Colonic mucosa (tissue), 4 donors: ENCODE measurements around the gene CCDC24. TPM values are rescaled to one million over a fixed set of nuclear protein-coding genes. Genes with fewer than 3 reads are reported as not detected.

Experiments used
- DNase-seq: peaks from one replicate; pipeline ENCODE4 v3.0.0-alpha.2; 2020
- H3K27ac ChIP-seq: fragments of 200-600 bp; one replicate; pipeline ENCODE4 v1.8.0; 2021
- H3K27me3 ChIP-seq: fragments of 200-600 bp; one replicate; pipeline ENCODE4 v1.8.0; 2021
- H3K36me3 ChIP-seq: fragments of 200-600 bp; one replicate; pipeline ENCODE4 v1.8.0; 2021
- H3K4me1 ChIP-seq: fragments of 200-600 bp; one replicate; pipeline ENCODE4 v1.8.0; 2021; ENCODE audit warnings: mild to moderate bottlenecking
- H3K4me3 ChIP-seq: fragments of 200-600 bp; one replicate; pipeline ENCODE4 v1.8.0; 2021
- H3K9ac ChIP-seq, 2 donors: one replicate each; pipeline ENCODE4 v1.7.0; 2013; ENCODE audit warnings: control low read depth in 2 of 2, low read depth in 2 of 2, low read length in 2 of 2
- H3K9me3 ChIP-seq: fragments of 200-600 bp; one replicate; pipeline ENCODE4 v1.8.0; 2021
- intact Hi-C: fragments of 100-400 bp; cut with DNase I; formaldehyde crosslinking; loops from one replicate; pipeline ENCODE4 v1.14.1; 2022
- total RNA-seq, 2 donors: library from RNA; stranded (reverse); fragmentation: NEBNext Ultra II Directional in 1 of 2; extraction: Animal tissue kit (Norgen Biotek cat#: 25700) in 1 of 2; gene quantifications; one replicate each; pipeline ENCODE4 v1.2.1, GENCODE V29; 2021
- TF ChIP-seq, protein P1 (sequence below): fragments of 200-600 bp; IDR thresholded peaks from one replicate; pipeline ENCODE4 v1.8.0; 2022; ENCODE audit warnings: antibody characterized with exemption, mild to moderate bottlenecking
- donor health status: healthy.
- donor health status: DM: no; HTN: no; CAD: no.
- donor health status: DM: no; HTN: no; CAD: no.

CCDC24 gene
- total RNA-seq, 2 donors from 2014 or later: 20.3 to 24.6 TPM

DNA sequence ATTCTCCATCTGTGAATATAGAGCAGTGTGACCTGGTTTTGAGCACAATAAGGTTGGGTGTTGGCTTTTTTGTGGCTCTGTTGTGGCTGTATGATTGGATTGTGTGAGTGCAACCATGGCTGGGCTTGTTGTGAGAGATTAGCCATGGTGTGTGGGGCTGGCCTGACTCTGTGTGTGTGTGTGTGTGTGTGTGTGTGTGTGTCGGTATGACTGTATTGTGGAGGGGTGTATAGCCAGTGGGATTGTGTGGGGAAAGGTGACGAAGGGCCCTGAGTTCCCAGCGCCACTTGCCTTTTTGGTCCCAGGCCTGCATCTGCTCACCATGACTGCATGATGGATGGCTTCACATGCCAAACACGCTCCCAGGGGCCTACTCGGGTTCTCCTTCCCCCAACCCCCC is 45.8 kb downstream of the CCDC24 start:
- intact Hi-C loops: loop anchor here (2.0 to 10.0 kb wide), 2 partner anchors 30 to 272 kb away; no protein-coding TSS in a partner anchor
- Histone ChIP-seq H3K4me3 (no peak overlapping the region), H3K36me3 (no peaks in the 10 kb centered on the region), H3K27me3 (no peaks in the 10 kb centered on the region), H3K9me3 (no peaks in the 10 kb centered on the region), H3K27ac (no peak overlapping the region), H3K9ac (no peak overlapping the region), H3K4me1 (no peaks in the 10 kb centered on the region)
- TF ChIP-seq, protein P1, sequence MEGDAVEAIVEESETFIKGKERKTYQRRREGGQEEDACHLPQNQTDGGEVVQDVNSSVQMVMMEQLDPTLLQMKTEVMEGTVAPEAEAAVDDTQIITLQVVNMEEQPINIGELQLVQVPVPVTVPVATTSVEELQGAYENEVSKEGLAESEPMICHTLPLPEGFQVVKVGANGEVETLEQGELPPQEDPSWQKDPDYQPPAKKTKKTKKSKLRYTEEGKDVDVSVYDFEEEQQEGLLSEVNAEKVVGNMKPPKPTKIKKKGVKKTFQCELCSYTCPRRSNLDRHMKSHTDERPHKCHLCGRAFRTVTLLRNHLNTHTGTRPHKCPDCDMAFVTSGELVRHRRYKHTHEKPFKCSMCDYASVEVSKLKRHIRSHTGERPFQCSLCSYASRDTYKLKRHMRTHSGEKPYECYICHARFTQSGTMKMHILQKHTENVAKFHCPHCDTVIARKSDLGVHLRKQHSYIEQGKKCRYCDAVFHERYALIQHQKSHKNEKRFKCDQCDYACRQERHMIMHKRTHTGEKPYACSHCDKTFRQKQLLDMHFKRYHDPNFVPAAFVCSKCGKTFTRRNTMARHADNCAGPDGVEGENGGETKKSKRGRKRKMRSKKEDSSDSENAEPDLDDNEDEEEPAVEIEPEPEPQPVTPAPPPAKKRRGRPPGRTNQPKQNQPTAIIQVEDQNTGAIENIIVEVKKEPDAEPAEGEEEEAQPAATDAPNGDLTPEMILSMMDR: no peak
- no peak for DNase-seq

DNA sequence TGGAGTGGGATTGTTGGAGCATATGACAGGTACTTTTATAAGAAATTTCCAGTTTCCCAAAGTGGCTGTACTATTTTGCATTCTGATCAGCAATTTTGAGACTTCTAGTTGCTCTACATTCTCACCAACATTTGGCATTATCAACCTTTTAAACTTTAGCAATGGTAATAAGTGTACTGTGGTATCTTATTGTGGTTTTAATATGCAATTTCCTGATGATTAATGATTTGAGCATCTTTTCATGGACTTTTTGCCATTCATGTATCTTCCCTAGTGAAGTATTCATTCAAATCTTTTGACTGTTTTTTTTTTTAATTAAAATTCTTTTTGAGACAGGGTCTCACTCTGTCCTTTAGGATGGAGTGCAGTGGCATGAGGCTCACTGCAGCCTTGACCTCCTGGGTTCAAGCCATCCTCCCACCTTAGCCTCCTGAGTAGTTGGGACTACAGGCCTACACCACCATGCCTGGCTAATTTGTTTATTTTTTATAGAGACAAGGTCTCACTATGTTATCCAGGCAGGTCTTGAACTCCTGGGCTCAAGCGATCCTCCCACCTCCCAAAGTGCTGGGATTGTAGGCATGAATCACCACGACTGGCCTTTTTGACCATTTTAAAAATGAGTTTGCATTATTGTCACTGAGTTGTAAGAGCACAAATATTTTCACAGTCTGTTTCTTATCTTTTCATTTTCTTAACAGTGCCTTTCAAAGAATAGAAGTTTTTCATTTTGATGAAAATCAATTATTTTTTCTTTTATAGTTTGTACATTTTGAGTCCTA is 47.7 kb downstream of the CCDC24 start:
- no peak for DNase-seq

DNA sequence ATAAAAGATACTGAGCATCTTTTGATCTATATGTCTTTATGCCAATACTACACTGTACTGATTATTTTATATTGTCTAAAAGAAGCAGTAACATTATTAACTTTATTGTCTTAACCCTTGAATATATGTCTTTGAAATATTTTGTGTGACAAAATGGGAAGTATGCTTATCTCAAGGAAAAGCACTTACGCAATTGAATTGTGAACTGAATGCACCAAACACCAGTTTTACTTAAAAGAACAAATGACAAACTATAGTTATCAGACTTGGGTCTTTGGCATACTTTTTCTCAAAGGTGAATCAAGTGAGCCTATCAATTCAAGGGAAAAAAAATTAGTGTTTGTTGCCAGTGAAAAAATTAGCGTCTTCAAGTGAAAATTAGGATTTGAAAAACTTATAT is 49.0 kb downstream of the CCDC24 start:
- Histone ChIP-seq H3K4me3 (no peak overlapping the region), H3K9ac (no peak overlapping the region), H3K4me1 (no peaks in the 10 kb centered on the region), H3K27ac (no peak overlapping the region), H3K27me3 (no peaks in the 10 kb centered on the region), H3K9me3 (no peaks in the 10 kb centered on the region), H3K36me3 (no peaks in the 10 kb centered on the region)
- intact Hi-C loops: loop anchor here (10.0 kb wide), 1 partner anchor 106 kb away; the partner anchor contains the start of gene ARTN
- DNase-seq: no peak
- TF ChIP-seq, protein P1: no peak

More for the DNA sequence above, 47.7 kb downstream of the CCDC24 start:
- intact Hi-C loops: loop anchor here (10.0 kb wide), 1 partner anchor 274 kb away; no protein-coding TSS in a partner anchor
- H3K4me3 ChIP-seq: no peak overlapping the region
- no peaks in the 10 kb centered on the region for H3K9me3 ChIP-seq
- TF ChIP-seq, protein P1: no peak
- no peaks in the 10 kb centered on the region for H3K36me3 ChIP-seq
- H3K4me1 ChIP-seq: no peaks in the 10 kb centered on the region
- no peak overlapping the region for H3K27ac ChIP-seq
- no peaks in the 10 kb centered on the region for H3K27me3 ChIP-seq
- H3K9ac ChIP-seq: no peak overlapping the region

DNA sequence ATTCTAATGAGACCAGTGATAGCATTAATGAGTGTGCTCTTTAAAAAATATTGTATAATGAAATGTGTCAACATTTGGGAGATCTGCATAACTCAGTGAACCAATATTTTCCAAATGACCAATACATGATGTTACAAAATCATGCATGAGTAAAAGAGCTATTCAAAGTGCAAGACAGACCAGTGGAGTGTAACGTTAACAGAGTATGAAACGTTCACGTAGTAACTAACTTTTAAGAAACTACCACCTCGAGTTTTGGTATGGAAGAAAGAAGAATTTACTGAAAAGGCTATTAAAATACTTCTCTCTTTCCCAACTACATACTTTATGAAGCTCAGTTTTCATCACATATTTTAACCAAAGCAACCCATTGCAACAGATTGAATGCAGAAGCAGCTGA is 49.4 kb downstream of the CCDC24 start:
- intact Hi-C loops: loop anchor here (10.0 kb wide), 1 partner anchor 106 kb away; the partner anchor contains the start of gene ARTN
- TF ChIP-seq, protein P1: no peak
- no peak overlapping the region for H3K4me3 ChIP-seq

DNA sequence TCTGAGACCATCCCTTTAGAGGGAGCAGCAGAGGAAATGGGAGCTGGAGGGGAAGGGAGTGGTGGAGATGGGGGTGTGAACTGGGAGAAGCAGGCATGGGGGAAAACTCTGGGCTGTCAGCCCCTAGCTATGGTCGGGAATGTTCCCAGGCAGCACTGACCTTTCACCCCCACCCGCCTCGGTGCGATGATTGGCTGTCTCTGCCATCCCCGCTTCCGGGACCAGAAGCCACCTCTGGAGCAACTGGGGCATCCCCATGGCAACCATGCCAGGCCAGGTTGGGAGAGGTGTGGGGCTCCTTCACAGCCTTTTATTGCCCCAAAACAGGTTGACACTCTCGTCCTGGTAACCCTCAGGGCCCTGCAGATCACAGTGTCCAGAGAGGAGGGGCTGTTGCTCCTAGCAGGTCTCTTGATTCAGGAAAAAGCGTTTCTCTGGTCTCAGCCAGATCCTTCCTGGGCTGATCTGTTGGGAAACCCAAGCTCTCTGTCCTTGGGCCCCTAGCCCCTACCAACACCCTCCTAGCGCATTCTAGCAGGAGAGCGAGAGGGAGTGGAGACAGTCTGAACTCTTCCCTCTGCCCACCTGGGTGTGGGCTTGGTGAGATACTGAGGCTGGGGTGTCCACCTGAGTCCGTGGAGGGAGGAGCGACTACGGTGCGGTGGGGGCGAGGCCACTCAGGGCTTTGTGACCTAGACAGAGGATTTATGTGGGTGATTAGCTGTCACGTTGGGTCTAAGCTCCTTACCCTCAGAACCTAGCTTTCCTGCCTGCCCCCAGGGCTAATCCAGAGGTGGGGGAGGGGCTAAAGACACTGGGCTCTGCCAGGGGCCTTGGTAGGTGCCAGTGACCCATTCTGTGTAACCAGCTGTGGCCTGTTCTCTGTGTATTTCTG is 52.0 kb downstream of the CCDC24 start:
- Histone ChIP-seq H3K9ac (no peak overlapping the region), H3K9me3 (no peaks in the 10 kb centered on the region), H3K27me3 (no peaks in the 10 kb centered on the region), H3K4me3 (no peak overlapping the region), H3K27ac (no peak overlapping the region), H3K4me1 (no peaks in the 10 kb centered on the region), H3K36me3 (no peaks in the 10 kb centered on the region)
- TF ChIP-seq, protein P1: no peak
- intact Hi-C loops: loop anchor here (10.0 kb wide), 1 partner anchor 109 kb away; the partner anchor contains the start of gene ARTN
- no peak for DNase-seq

More for the DNA sequence above, 49.4 kb downstream of the CCDC24 start:
- Histone ChIP-seq H3K27ac (no peak overlapping the region), H3K9ac (no peak overlapping the region), H3K4me1 (no peaks in the 10 kb centered on the region), H3K27me3 (no peaks in the 10 kb centered on the region), H3K36me3 (no peaks in the 10 kb centered on the region), H3K9me3 (no peaks in the 10 kb centered on the region)
- DNase-seq: no peak
